ENCODE measurements around the gene TSKU. TPM values are rescaled to one million over a fixed set of nuclear protein-coding genes. Genes with fewer than 3 reads are reported as not detected.
A peak's percentile ranks its signal among the peaks of the same experiment; 100 is the strongest.

Gene TSKU
- total RNA-seq, 1 donor from 2014 or later = 42.3 TPM

GRCh38 chr11:76787271-76787670 is 4.1 kb downstream of the TSKU start:
- no peak for TF ChIP-seq CTCF (IDR thresholded peaks at IDR 0.05)
- Mint-ChIP-seq H3K36me3 (ENCODE audit: low read depth) (peaks cover 8% of the 10 kb centered on the region), H3K27ac (ENCODE audit: unreplicated experiment) (no peak overlapping the region), H3K4me3 (ENCODE audit: unreplicated experiment) (no peak overlapping the region), H3K27me3 (ENCODE audit: low read depth) (no peaks in the 10 kb centered on the region), H3K9me3 (ENCODE audit: low read depth) (peaks cover 6% of the 10 kb centered on the region), H3K4me1 (ENCODE audit: low read depth) (peaks cover 78% of the 10 kb centered on the region)
- DNase-seq (ENCODE audit: low spot score) = peak; percentile 24

- TF ChIP-seq CTCF (IDR thresholded peaks at IDR 0.05) = no peak
- Mint-ChIP-seq H3K27me3 (ENCODE audit: low read depth) (no peaks in the 10 kb centered on the region), H3K4me3 (ENCODE audit: unreplicated experiment) (peak overlapping the region; percentile 22), H3K27ac (ENCODE audit: unreplicated experiment) (peak overlapping the region; percentile 81), H3K36me3 (ENCODE audit: low read depth) (peaks cover 8% of the 10 kb centered on the region), H3K4me1 (ENCODE audit: low read depth) (peaks cover 79% of the 10 kb centered on the region), H3K9me3 (ENCODE audit: low read depth) (peaks cover 6% of the 10 kb centered on the region)
- DNase-seq (ENCODE audit: low spot score) = peak; percentile 61
These were observed 4.9 kb downstream of the TSKU start for GRCh38 chr11:76787911-76788596.

- TF ChIP-seq CTCF (IDR thresholded peaks at IDR 0.05) = no peak
- Mint-ChIP-seq H3K36me3 (ENCODE audit: low read depth) (peaks cover 8% of the 10 kb centered on the region), H3K27ac (ENCODE audit: unreplicated experiment) (no peak overlapping the region), H3K4me3 (ENCODE audit: unreplicated experiment) (no peak overlapping the region), H3K9me3 (ENCODE audit: low read depth) (peaks cover 6% of the 10 kb centered on the region), H3K27me3 (ENCODE audit: low read depth) (no peaks in the 10 kb centered on the region), H3K4me1 (ENCODE audit: low read depth) (peaks cover 87% of the 10 kb centered on the region)
- peak; percentile 72 for DNase-seq (ENCODE audit: low spot score)
These were observed 5.7 kb downstream of the TSKU start for GRCh38 chr11:76788661-76789442.

GRCh38 chr11:76789443-76789719 is 6.2 kb downstream of the TSKU start:
- no peak overlapping the region for H3K4me3 Mint-ChIP-seq (ENCODE audit: unreplicated experiment)
- peaks cover 93% of the 10 kb centered on the region for H3K4me1 Mint-ChIP-seq (ENCODE audit: low read depth)

More at GRCh38 chr11:76789443-76789719, 6.2 kb downstream of the TSKU start:
- Mint-ChIP-seq H3K9me3 (ENCODE audit: low read depth) (peaks cover 6% of the 10 kb centered on the region), H3K36me3 (ENCODE audit: low read depth) (peaks cover 8% of the 10 kb centered on the region), H3K27ac (ENCODE audit: unreplicated experiment) (no peak overlapping the region), H3K27me3 (ENCODE audit: low read depth) (no peaks in the 10 kb centered on the region)
- peak; percentile 27 for DNase-seq (ENCODE audit: low spot score)
- no peak for TF ChIP-seq CTCF (IDR thresholded peaks at IDR 0.05)
